Fibroblast of the aortic adventitia (primary cell): Measurements from ENCODE around the gene C4B. TPM values are rescaled to one million over a fixed set of nuclear protein-coding genes. Genes with fewer than 3 reads are reported as not detected.
A peak's percentile ranks its signal among the peaks of the same experiment; 100 is the strongest.
"Not testable (repeated sequence)": the region's sequence is repeated elsewhere in the genome, so short reads cannot be mapped to it uniquely, and the experiment has no call there.

ENCODE experiments used
- DNase-seq: peaks from one replicate; pipeline ENCODE4 v3.0.0-alpha.2; 2010; ENCODE audit warnings: low read depth
- H3K4me3 ChIP-seq: 2 replicates; pipeline ENCODE4 v1.5.1; 2011; ENCODE audit warnings: low read depth, mild to moderate bottlenecking, control low read depth, low read length, moderate library complexity
- total RNA-seq: library from RNA; depleted of rRNA; stranded (reverse); fragments of >200 nt; gene quantifications from 2 replicates; pipeline ENCODE4 v1.2.3, GENCODE V29; 2012; ENCODE audit warnings: low replicate concordance

The C4B gene
- total RNA-seq, 1 donor = 4.1 TPM

- H3K4me3 ChIP-seq, DNase-seq: not testable (repeated sequence)
These were observed 8.5 kb upstream of the C4B start for GRCh38 chr6:32005991-32006529.

DNA sequence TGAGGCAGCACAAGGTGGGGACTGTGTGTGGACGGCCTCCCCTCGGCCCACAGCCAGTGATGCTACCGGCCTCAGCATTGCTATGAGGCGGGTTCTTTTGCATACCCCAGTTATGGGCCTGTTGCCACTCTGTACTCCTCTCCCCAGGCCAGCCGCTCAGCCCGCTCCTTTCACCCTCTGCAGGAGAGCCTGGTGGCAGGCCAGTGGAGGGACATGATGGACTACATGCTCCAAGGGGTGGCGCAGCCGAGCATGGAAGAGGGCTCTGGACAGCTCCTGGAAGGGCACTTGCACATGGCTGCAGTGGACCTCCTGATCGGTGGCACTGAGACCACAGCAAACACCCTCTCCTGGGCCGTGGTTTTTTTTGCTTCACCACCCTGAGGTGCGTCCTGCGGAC, 7.5 kb upstream of the C4B start:
- DNase-seq, H3K4me3 ChIP-seq: not testable (repeated sequence)

- DNase-seq = not testable (repeated sequence)
These were observed 6.6 kb upstream of the C4B start for GRCh38 chr6:32008037-32008436.

DNA sequence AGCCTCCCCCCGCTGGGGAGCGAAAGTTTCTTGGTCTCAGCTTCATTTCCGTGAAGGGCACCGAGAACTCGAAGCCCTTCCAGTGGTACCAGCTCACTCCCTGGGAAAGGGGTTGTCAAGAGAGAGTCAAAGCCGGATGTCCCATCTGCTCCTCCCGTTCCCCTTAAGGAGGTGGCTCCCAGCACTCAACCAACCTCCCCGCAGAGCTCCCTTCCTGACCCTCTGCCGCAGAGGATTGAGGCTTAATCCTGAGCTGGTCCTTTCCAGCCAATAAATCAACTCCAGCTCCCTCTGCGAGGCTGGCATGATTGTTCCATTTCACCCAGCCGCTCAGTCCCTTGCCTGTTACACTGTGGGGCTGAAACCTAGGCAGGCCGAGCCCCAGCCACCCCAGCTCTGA, 6.0 kb upstream of the C4B start:
- DNase-seq, H3K4me3 ChIP-seq: not testable (repeated sequence)

More at GRCh38 chr6:32008037-32008436, 6.6 kb upstream of the C4B start:
- H3K4me3 ChIP-seq = not testable (repeated sequence)

- DNase-seq, H3K4me3 ChIP-seq: not testable (repeated sequence)
These were observed 5.1 kb upstream of the C4B start for GRCh38 chr6:32009537-32009936.

DNA sequence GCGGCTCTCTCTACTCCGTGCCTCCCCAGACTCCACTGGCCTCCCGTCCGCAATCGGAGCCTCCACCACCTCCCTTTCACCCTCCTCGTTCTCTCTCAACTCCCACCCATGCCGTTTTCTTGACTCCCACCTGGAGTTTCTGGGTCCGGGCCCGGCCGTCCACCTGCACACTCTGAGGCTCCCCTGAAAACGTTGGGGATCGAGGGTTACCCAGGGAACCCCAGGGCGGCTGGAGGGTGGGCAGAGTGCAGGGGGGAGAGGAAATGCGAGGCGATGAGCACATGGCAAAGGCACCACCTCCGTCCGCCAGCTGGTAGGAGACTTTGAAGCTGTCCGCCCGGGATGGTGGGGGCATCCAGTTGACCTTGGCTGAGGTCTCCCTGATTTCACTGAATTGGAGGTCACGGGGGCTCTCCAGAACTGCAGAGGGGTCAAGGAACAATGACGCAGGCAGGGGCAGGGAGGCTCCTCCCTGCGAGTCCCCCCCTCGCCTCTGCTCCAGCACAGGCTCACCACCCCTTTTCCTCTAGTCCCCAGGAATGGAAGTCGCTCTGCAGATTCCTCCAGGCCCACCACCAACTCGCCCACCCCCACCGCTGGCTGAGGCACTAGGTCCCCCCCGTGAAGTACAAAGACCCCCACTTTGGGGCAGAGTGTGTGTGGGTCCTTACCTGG, 3.6 kb upstream of the C4B start:
- not testable (repeated sequence) for DNase-seq, H3K4me3 ChIP-seq

DNA sequence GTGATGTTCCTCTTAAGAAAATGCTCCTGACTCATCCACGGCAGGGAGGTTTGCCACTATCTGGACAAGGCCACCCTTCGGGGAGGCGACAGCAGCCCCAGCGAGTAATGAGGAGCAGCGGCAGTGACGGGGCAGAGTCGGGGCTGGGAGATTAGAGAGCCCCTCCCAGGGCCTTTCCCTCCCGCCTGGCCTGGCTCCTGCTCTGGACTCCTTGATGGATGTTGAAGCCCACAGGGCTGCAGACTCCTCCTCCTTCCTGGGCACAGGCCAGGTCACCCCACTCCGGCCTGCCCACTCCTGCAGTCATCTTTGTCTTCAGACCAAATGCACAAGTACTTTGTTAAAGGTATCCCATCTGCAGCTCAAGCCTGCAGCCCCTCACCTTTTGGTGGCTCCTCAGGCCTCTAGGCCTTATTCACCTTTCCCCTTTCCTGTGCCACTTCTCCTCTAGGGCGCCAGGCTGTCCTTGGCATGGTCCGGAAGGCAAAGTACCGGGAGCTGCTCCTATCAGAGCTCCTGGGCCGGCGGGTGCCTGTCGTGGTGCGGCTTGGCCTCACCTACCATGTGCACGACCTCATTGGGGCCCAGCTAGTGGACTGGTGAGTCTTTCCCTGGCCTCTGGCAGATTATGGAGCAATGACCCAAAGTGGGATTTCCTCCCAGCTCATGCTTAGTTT, 1.5 kb upstream of the C4B start:
- not testable (repeated sequence) for H3K4me3 ChIP-seq
- DNase-seq = peak; percentile 2

DNA sequence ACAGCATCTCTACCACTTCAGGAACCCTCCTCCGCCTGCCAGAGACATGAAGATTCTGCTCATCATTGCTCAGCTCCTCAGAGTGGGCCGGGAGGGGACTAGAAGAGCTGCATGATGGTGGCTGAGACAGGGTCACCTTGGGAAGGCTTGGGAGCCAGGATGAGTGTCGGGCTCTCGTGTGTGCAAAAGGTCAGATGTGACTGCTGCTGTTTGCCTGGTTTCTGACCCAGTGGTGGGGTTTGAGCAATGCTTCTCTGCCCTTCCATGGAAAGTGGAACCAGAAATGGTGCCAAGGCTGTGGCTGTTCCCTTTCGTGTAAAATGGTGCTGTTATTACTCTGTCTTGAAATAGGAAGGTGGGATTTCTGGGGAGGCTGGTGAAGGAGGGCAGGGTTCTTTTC, 857 bp upstream of the C4B start:
- not testable (repeated sequence) for H3K4me3 ChIP-seq, DNase-seq

DNA sequence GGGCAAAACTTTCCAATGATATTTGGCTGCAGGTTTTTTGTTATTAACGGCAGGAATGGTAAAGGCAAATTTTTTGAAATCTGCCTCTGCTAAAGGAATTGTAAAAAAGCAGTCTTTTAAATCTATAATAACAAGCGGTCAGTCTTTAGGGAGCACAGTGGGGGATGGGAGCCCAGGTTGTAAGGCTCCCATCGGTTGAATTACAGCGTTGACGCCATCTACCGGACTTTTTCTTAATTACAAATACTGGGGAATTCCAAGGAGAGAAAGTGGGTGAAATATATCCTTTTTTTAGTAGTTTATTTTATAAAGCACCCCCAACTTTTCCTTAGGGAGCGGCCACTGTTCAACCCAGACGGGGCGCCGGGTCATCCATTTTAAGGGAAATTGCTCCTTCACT, 7.5 kb downstream of the C4B start:
- not testable (repeated sequence) for H3K4me3 ChIP-seq, DNase-seq

DNA sequence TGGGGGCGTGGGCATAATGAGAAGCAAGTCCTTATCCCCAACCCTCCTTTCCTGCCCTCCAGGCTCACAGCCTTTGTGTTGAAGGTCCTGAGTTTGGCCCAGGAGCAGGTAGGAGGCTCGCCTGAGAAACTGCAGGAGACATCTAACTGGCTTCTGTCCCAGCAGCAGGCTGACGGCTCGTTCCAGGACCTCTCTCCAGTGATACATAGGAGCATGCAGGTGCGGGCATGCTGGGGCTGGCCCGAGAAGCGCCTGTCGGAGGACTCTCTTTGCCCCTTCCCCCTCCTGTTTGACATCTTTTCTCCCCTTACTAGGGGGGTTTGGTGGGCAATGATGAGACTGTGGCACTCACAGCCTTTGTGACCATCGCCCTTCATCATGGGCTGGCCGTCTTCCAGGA, 14.0 kb downstream of the C4B start:
- H3K4me3 ChIP-seq, DNase-seq: not testable (repeated sequence)

DNA sequence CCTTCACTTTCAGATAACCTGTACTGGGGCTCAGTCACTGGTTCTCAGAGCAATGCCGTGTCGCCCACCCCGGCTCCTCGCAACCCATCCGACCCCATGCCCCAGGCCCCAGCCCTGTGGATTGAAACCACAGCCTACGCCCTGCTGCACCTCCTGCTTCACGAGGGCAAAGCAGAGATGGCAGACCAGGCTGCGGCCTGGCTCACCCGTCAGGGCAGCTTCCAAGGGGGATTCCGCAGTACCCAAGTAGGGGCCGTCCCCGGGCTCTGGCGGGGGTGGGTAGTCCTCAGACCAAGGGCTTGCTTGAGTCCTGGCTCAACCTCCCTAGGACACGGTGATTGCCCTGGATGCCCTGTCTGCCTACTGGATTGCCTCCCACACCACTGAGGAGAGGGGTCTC, 15.0 kb downstream of the C4B start:
- DNase-seq, H3K4me3 ChIP-seq: not testable (repeated sequence)

DNA sequence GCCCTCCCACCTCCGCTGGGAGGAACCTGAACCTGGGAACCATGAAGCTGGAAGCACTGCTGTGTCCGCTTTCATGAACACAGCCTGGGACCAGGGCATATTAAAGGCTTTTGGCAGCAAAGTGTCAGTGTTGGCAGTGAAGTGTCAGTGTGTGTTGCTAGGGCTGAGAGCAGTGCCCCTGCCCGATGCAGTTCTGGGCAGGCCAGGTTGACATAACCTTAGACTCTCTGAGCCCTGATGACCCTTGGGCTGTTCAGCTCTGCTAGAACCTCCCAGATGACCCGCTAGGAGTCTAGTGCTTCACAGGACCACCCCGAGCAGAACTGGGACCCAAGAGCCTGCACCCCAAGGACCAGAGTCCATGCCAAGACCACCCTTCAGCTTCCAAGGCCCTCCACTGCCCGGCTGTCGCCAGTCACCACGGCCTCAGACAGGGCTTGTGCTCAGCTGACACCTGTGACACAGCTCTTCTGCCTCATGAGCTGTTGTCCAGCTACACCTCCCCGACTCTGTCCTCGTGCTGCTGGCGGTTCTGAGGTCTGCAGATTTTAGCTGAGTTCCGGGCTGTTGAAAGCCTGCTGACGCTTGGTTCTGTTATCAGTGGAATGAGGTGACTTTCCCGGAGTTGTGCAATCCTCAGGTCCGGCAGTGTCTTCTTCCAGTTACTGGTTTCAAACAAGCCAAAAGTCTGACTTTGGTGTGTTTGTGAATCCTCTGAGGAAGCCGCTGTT, 20.9 kb downstream of the C4B start:
- not testable (repeated sequence) for DNase-seq, H3K4me3 ChIP-seq

GRCh38 chr6:32037136-32037535, 22.5 kb downstream of the C4B start:
- not testable (repeated sequence) for DNase-seq

DNA sequence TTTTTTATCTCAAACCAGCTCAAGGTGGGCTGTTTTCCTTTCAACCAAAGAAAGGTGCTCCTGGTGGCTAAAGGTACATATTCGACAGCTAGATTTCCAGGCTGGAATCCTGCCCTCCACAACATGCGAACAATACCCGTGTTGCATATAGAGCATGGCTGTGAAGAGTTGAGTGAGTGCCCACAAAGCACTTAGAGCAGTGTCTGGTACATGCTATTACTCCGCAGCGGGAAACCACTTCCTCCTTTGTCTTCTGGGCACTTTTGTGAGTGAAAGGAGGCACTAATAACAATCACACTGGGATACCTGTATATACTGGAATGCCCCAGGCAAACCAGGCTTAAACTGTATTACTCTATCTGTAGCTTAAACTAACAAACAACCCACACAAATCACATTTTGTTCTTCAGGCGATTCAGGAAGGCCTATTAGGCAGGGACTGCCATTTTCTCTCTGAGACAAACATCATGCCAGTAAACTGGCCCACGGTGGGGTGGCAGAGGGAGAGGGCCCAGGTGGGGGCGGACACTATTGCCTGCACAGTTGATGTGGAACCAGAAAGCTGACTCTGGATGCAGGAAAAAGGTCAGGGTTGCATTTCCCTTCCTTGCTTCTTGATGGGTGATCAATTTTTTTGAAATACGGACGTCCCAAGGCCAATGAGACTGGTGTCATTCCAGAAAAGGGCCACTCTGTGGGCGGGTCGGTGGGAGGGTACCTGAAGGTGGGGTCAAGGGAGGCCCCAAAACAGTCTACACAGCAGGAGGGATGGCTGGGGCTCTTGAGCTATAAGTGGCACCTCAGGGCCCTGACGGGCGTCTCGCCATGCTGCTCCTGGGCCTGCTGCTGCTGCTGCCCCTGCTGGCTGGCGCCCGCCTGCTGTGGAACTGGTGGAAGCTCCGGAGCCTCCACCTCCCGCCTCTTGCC, 23.3 kb downstream of the C4B start, which contains the start of gene CYP21A2:
Gene CYP21A2 (plus strand): TSS at position 818 of the 927 bp plus-strand sequence. CDS start 8 bp downstream, at position 826.
- not testable (repeated sequence) for DNase-seq, H3K4me3 ChIP-seq

More at GRCh38 chr6:32037136-32037535, 22.5 kb downstream of the C4B start:
- not testable (repeated sequence) for H3K4me3 ChIP-seq

DNA sequence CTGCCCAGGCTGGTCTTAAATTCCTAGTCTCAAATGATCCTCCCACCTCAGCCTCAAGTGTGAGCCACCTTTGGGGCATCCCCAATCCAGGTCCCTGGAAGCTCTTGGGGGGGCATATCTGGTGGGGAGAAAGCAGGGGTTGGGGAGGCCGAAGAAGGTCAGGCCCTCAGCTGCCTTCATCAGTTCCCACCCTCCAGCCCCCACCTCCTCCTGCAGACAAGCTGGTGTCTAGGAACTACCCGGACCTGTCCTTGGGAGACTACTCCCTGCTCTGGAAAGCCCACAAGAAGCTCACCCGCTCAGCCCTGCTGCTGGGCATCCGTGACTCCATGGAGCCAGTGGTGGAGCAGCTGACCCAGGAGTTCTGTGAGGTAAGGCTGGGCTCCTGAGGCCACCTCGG, 24.3 kb downstream of the C4B start:
- DNase-seq, H3K4me3 ChIP-seq: not testable (repeated sequence)

- DNase-seq, H3K4me3 ChIP-seq: not testable (repeated sequence)
These were observed 25.0 kb downstream of the C4B start for GRCh38 chr6:32039321-32040274.
